Smooth muscle cell (in vitro differentiated cells): ENCODE measurements around the gene MPEG1. TPM values are rescaled to one million over a fixed set of nuclear protein-coding genes. Genes with fewer than 3 reads are reported as not detected.

Experiments
- DNase-seq: peaks from one replicate; lab custom pipeline; 2025; ENCODE audit not compliant: unreplicated experiment; lab: John Stamatoyannopoulos, UW
- H2AFZ ChIP-seq: fragments of 200-600 bp; sonication (generic); 2 replicates; pipeline ENCODE4 v1.6.0; 2016; ENCODE audit warnings: antibody characterized with exemption, low read depth, mild to moderate bottlenecking
- H3F3A ChIP-seq: fragments of 200-600 bp; sonication (generic); 2 replicates; pipeline ENCODE4 v1.6.0; 2017; ENCODE audit warnings: antibody characterized with exemption, low read depth
- H3K27ac ChIP-seq: fragments of 200-600 bp; sonication (generic); 2 replicates; pipeline ENCODE4 v1.5.1; 2016; ENCODE audit warnings: low read depth, mild to moderate bottlenecking
- H3K27me3 ChIP-seq: fragments of 200-600 bp; sonication (generic); 2 replicates; pipeline ENCODE4 v1.6.1; 2016; ENCODE audit warnings: low read depth, mild to moderate bottlenecking
- H3K36me3 ChIP-seq: fragments of 200-600 bp; sonication (generic); 2 replicates; pipeline ENCODE4 v1.5.1; 2016; ENCODE audit warnings: low read depth
- H3K4me1 ChIP-seq: fragments of 200-600 bp; sonication (generic); 2 replicates; pipeline ENCODE4 v1.5.1; 2016; ENCODE audit warnings: low read depth
- H3K4me2 ChIP-seq: fragments of 200-600 bp; sonication (generic); 2 replicates; pipeline ENCODE4 v1.6.0; 2016; ENCODE audit warnings: mild to moderate bottlenecking
- H3K4me3 ChIP-seq: fragments of 200-600 bp; sonication (generic); 2 replicates; pipeline ENCODE4 v1.5.1; 2016; ENCODE audit warnings: mild to moderate bottlenecking
- H3K79me2 ChIP-seq: fragments of 200-600 bp; sonication (generic); 2 replicates; pipeline ENCODE4 v1.6.0; 2016; ENCODE audit warnings: low read depth, mild to moderate bottlenecking
- H3K9ac ChIP-seq: fragments of 200-600 bp; sonication (generic); 2 replicates; pipeline ENCODE4 v1.6.0; 2016; ENCODE audit warnings: low read depth
- H3K9me3 ChIP-seq: fragments of 200-600 bp; sonication (generic); replicated peaks from 2 replicates; pipeline ENCODE4 v1.5.1; 2016; ENCODE audit warnings: low read depth
- H4K20me1 ChIP-seq: fragments of 200-600 bp; sonication (generic); 2 replicates; pipeline ENCODE4 v1.6.0; 2016; ENCODE audit warnings: low read depth
- CTCF ChIP-seq: fragments of 200-600 bp; sonication (generic); IDR thresholded peaks from 2 replicates; pipeline ENCODE4 v1.5.1; 2017; ENCODE audit warnings: borderline replicate concordance, mild to moderate bottlenecking, antibody characterized with exemption; ENCODE audit not compliant: insufficient read depth, poor library complexity, severe bottlenecking
- WGBS: methylation state at CpG from one replicate; pipeline ENCODE4 v1.1.7; 2016; ENCODE audit warnings: low lambda C conversion rate; 5-methylcytosine and 5-hydroxymethylcytosine counted together
- polyA plus RNA-seq: library from polyadenylated mRNA; unstranded; fragments of >200 nt; fragmentation: Nextera tagmentation; extraction: Ambion mirVana; gene quantifications from 2 replicates; pipeline ENCODE4 v1.2.1, GENCODE V29; 2016
- total RNA-seq: library from RNA; depleted of rRNA; stranded (reverse); fragments of >200 nt; gene quantifications from 2 replicates; pipeline ENCODE4 v1.2.3, GENCODE V29; 2014

The MPEG1 gene
- total and polyA plus RNA-seq, 2 experiments from 2014 or later, result 0.07 to 0.13 TPM

- no peaks in the 10 kb centered on the region for H3F3A ChIP-seq
- H4K20me1 ChIP-seq, result peaks cover 3% of the 10 kb centered on the region
- no peak overlapping the region for H3K4me2 ChIP-seq
- no peaks in the 10 kb centered on the region for H3K79me2 ChIP-seq
- H3K9ac ChIP-seq, result no peak overlapping the region
- H3K36me3 ChIP-seq, result peaks cover 10% of the 10 kb centered on the region
- H3K4me1 ChIP-seq, result peaks cover 5% of the 10 kb centered on the region
- no peak for TF ChIP-seq CTCF
- WGBS, result 93% methylated on average over 10 of the region's 10 CpGs
- H3K27me3 ChIP-seq, result no peaks in the 10 kb centered on the region
- H3K9me3 ChIP-seq, result no peaks in the 10 kb centered on the region
- no peak overlapping the region for H2AFZ ChIP-seq
- no peak overlapping the region for H3K27ac ChIP-seq
- DNase-seq, result no peak
- no peak overlapping the region for H3K4me3 ChIP-seq
Measured at GRCh38 chr11:59193587-59194130, 19.1 kb downstream of the MPEG1 start.

DNA sequence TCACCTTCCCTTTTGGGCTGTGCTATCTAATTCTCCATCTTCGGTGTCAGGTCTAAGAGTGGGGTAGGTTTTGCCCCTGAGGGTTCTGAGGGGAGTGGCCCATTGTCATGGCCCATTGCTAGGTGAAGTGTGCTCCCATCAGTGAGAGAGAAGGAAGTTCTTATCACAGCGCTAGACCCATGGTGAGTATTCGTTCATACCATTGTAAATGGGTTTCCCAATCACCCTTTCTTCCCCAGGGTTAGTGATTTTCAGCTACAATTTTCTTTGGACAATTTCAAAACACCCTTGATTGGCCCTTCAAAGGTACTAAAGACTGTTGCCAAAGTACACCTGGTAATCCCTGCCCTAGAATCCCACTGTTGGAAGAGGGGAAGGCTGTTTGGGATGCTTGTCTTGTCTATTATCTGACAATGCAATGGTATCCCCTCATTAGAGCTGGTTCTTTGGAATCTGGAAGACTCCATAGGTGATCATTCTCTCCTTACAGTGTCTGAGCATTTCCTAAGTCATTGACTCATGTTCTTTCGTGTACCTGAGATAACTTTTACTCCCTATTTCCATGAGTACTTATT is 20.2 kb downstream of the MPEG1 start:
- Histone ChIP-seq H3K36me3 (peaks cover 7% of the 10 kb centered on the region), H3K4me3 (no peak overlapping the region), H3K9me3 (no peaks in the 10 kb centered on the region), H3K27me3 (no peaks in the 10 kb centered on the region), H3F3A (no peaks in the 10 kb centered on the region), H3K4me1 (no peaks in the 10 kb centered on the region), H3K4me2 (no peak overlapping the region), H2AFZ (no peak overlapping the region), H4K20me1 (peaks cover 11% of the 10 kb centered on the region), H3K27ac (no peak overlapping the region), H3K9ac (no peak overlapping the region), H3K79me2 (no peaks in the 10 kb centered on the region)
- no peak for DNase-seq
- WGBS, result 85% methylated on average over 4 of the region's 4 CpGs
- no peak for TF ChIP-seq CTCF

DNA sequence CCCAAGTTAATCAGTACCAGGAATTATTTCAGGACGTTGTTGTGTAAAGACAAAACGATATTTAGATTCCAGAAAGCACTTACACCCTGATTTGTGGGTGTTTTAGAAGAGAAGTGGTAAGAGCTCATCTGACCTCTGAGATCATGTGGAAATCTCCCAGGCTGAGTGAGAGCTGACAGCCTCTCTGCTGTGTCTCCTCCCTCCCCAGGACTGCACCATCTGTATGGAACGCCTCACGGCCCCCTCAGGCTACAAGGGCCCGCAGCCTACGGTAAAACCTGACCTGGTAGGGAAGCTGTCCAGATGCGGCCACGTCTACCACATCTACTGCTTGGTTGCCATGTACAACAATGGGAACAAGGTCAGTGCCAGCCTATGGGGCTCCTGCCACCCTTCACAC is 20.8 kb downstream of the MPEG1 start:
- Histone ChIP-seq H3K9me3 (no peaks in the 10 kb centered on the region), H4K20me1 (peaks cover 18% of the 10 kb centered on the region), H3F3A (no peaks in the 10 kb centered on the region), H3K27ac (no peak overlapping the region), H3K79me2 (no peaks in the 10 kb centered on the region), H3K4me2 (no peak overlapping the region), H3K4me1 (no peaks in the 10 kb centered on the region), H3K36me3 (peaks cover 3% of the 10 kb centered on the region), H3K9ac (no peak overlapping the region), H2AFZ (no peak overlapping the region), H3K4me3 (no peak overlapping the region), H3K27me3 (no peaks in the 10 kb centered on the region)
- no peak for TF ChIP-seq CTCF
- DNase-seq, result no peak
- WGBS, result 90% methylated on average over 8 of the region's 8 CpGs

GRCh38 chr11:59191095-59191494 is 21.6 kb downstream of the MPEG1 start:
- Histone ChIP-seq H3K27me3 (no peaks in the 10 kb centered on the region), H4K20me1 (peaks cover 25% of the 10 kb centered on the region), H2AFZ (no peak overlapping the region), H3K79me2 (no peaks in the 10 kb centered on the region), H3F3A (no peaks in the 10 kb centered on the region), H3K36me3 (peaks cover 3% of the 10 kb centered on the region), H3K9ac (no peak overlapping the region), H3K27ac (no peak overlapping the region), H3K4me1 (no peaks in the 10 kb centered on the region), H3K4me2 (no peak overlapping the region), H3K9me3 (no peaks in the 10 kb centered on the region), H3K4me3 (no peak overlapping the region)
- WGBS, result 94% methylated on average over 4 of the region's 4 CpGs
- DNase-seq, result no peak
- no peak for TF ChIP-seq CTCF
